K562 (cell line): Measurements from ENCODE around the gene FANCC.

ENCODE experiments used
- CBFB ChIP-seq: sonication (generic); formaldehyde crosslinking; IDR thresholded peaks from 2 replicates; pipeline ENCODE4 v1.4.0; 2020; ENCODE audit warnings: mild to moderate bottlenecking, missing genetic modification reagents
- CHD1 ChIP-seq: fragments of 200-600 bp; sonication (generic); IDR thresholded peaks from one replicate; pipeline ENCODE4 v1.6.1; 2012; ENCODE audit warnings: mild to moderate bottlenecking, moderate library complexity, low read length, inconsistent platforms
- CTCF ChIP-seq, 3 experiments: IDR thresholded peaks in 2 of 3; conservative IDR thresholded peaks in 1 of 3; 2 replicates each; pipeline ENCODE4 v1.5.1; 2011 to 2012; ENCODE audit warnings: low read length in 3 of 3, mild to moderate bottlenecking in 3 of 3, control low read depth in 2 of 3, improper control_type of control experiment in 1 of 3, inconsistent platforms in 1 of 3, low read depth in 1 of 3, mixed read lengths in 1 of 3, moderate library complexity in 1 of 3; ENCODE audit not compliant: insufficient read depth in 2 of 3
- EP300 ChIP-seq: IDR thresholded peaks from 2 replicates; pipeline ENCODE4 v1.6.1; 2012; ENCODE audit warnings: low read length, improper control_type of control experiment
- EZH2 ChIP-seq: IDR thresholded peaks from 2 replicates; pipeline ENCODE4 v1.6.1; 2012; ENCODE audit warnings: low read depth, mild to moderate bottlenecking, inconsistent platforms, low read length, borderline replicate concordance
- FOXA1 ChIP-seq: fragments of 450-650 bp; IDR thresholded peaks from 2 replicates; pipeline ENCODE4 v1.6.1; 2016; ENCODE audit warnings: mild to moderate bottlenecking, borderline replicate concordance
- HNRNPH1 ChIP-seq: fragments of 200-400 bp; formaldehyde crosslinking; optimal IDR thresholded peaks from 2 replicates; pipeline ENCODE3; 2017; ENCODE audit warnings: low read depth, mild to moderate bottlenecking, low read length, moderate library complexity
- POLR2A ChIP-seq: fragments of 450-650 bp; conservative IDR thresholded peaks from 2 replicates; pipeline ENCODE4 v1.6.1; 2016
- RERE ChIP-seq: sonication (generic); formaldehyde crosslinking; IDR thresholded peaks from 2 replicates; pipeline ENCODE4 v1.8.0; 2023; ENCODE audit warnings: missing genetic modification reagents, mild to moderate bottlenecking, borderline replicate concordance
- RFX1 ChIP-seq: fragments of 450-650 bp; IDR thresholded peaks from 2 replicates; pipeline ENCODE4 v1.6.1; 2016; ENCODE audit warnings: mild to moderate bottlenecking, moderate library complexity
- TCF7 ChIP-seq: sonication (generic); IDR thresholded peaks from 2 replicates; pipeline ENCODE4 v1.6.1; 2016; ENCODE audit warnings: antibody characterized with exemption, borderline replicate concordance
- ZNF184 ChIP-seq: sonication (generic); formaldehyde crosslinking; IDR thresholded peaks from 2 replicates; pipeline ENCODE4 v1.5.0; 2020; ENCODE audit warnings: missing genetic modification reagents

- TF ChIP-seq RFX1: no peak
- TF ChIP-seq FOXA1: no peak
- TF ChIP-seq RERE (CRISPR knock-in tag): no peak
- no peak for TF ChIP-seq CBFB (CRISPR knock-in tag)
- no peak for TF ChIP-seq HNRNPH1
- no peak for TF ChIP-seq CTCF (IDR thresholded peaks at IDR 0.05 in 2 of 3, conservative IDR thresholded peaks at IDR 0.05 in 1 of 3; ENCODE audit: insufficient read depth in 2 of 3, low read depth in 1 of 3, low read length in 3 of 3)
- no peak for TF ChIP-seq ZNF184 (CRISPR knock-in tag)
- no peak for TF ChIP-seq CHD1
- no peak for TF ChIP-seq TCF7
- no peak for TF ChIP-seq EZH2
- TF ChIP-seq EP300: no peak
- no peak for TF ChIP-seq POLR2A
These were observed 258.6 kb downstream of the FANCC start for GRCh38 chr9:95058795-95059386.
